GM10266 (cell line): Measurements from ENCODE around the gene TBC1D1.

Source experiments
- DNase-seq: peaks from one replicate; pipeline ENCODE4 v3.0.0; 2012; ENCODE audit errors: extremely low spot score
- TF ChIP-seq, protein P1 (sequence below): IDR thresholded peaks from 2 replicates; pipeline ENCODE4 v1.5.1; 2012; ENCODE audit warnings: mild to moderate bottlenecking, low read depth; ENCODE audit not compliant: control insufficient read depth, insufficient read depth; ENCODE audit errors: missing control alignments

Gene TBC1D1

DNA sequence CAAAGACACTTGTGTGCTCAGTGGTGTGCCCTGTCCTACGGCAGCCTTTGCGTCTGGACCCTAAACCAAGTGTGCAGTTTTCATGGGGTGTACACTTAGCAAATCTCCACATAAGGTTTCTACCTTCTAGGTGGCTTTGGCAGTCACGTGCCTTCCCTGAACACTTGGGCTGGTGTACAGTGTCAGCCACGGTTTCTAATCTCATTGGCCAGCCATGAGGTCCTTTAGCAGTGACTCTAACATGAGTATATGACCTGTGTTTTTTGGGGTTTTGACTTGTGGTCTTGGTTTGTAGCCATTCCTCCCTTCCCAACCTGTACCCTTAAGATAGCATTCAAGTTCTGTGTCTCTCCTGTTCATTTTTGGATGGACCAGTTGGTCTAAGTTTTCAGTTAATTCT is 145.7 kb downstream of the TBC1D1 start:
- no peak for DNase-seq
- TF ChIP-seq, protein P1, sequence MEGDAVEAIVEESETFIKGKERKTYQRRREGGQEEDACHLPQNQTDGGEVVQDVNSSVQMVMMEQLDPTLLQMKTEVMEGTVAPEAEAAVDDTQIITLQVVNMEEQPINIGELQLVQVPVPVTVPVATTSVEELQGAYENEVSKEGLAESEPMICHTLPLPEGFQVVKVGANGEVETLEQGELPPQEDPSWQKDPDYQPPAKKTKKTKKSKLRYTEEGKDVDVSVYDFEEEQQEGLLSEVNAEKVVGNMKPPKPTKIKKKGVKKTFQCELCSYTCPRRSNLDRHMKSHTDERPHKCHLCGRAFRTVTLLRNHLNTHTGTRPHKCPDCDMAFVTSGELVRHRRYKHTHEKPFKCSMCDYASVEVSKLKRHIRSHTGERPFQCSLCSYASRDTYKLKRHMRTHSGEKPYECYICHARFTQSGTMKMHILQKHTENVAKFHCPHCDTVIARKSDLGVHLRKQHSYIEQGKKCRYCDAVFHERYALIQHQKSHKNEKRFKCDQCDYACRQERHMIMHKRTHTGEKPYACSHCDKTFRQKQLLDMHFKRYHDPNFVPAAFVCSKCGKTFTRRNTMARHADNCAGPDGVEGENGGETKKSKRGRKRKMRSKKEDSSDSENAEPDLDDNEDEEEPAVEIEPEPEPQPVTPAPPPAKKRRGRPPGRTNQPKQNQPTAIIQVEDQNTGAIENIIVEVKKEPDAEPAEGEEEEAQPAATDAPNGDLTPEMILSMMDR, result no peak

DNA sequence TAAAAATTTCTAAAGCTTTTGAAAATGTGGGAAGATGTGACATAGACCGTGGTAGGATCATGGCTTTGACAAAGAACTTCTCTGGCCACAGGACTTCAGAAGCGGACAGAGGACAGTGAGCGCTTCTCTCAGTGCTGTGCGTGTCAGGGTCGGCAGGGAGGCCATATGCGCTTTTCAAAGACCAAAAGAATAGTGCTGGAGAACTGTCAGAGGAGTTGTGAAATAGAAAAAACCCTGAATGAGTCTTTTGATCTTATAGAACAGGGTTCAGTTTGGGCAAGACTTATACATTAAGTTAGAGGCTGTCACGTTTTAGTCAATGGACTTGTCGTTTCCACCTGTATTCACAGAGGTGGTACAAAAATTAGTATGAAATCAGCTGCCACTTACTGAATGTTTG is 146.7 kb downstream of the TBC1D1 start:
- no peak for DNase-seq
- TF ChIP-seq, protein P1, result no peak

DNA sequence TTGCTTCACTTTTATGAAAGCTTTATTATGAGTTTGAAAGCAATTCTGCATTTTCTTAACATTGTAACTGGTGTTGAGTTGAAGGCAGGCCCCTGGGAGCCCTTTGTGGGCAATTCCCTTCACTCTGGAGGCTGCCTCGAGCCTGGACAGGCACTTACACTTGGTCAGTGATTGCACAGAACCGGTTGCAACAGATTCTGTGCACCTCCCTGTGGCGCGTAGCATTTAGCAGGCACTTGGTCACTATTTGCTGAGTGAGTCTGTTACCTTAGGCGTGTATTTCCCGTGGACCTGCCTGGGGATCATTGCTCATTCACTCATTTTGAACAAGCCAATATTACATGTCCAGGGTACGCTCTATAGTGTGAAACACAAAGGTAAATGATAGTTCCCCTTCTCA is 149.7 kb downstream of the TBC1D1 start:
- DNase-seq, result no peak

DNA sequence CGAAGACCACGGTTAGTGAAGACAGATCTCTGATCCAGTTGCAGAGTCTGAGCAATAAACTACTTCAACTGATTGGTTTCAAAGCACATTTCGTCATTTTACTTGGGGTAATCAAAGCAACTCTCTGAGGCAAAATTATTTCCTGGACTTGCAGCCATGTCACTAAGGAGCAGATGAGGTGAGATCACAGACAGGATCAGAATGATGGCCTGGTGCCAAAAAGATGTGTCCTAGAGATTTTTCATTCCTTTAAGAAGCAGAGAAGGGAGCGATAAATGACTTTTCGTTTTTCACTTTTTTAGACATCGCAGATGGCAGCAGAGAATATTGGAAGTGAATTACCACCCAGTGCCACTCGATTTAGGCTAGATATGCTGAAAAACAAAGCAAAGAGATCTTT is 153.2 kb downstream of the TBC1D1 start:
- TF ChIP-seq, protein P1, result no peak
- DNase-seq, result no peak

More for the DNA sequence above, 149.7 kb downstream of the TBC1D1 start:
- TF ChIP-seq, protein P1, result no peak

DNA sequence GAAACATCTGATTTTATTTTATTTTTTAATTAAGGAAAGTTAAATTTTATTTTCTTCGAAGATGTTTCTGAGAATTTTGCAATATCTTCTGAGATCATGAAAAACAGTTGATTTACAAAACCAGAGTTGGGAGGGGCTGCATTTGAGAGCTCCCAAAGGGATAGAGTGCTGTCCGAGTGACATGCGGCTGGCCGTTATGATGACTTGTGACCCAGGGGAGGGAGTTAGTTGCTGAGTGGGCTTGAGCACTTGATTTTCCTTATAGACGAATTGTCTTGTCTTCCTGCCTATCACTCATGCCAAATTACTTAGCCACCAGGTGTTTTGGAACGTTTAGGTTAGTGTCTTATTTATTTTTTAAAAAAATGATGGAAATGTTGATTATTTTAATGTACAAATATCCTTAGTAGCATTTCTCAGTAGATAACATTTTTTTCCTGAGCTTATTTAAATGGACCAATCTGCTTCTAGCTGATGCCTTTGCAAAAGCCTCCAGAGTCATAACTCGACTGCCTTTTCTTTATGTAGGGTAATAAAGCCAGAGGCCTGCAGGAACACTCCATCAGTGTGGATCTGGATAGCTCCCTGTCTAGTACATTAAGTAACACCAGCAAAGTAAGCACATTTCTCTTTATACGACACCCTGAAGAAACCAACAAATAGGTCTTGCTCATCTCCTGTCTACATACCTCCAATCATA is 154.6 kb downstream of the TBC1D1 start:
- TF ChIP-seq, protein P1, result no peak
- no peak for DNase-seq

DNA sequence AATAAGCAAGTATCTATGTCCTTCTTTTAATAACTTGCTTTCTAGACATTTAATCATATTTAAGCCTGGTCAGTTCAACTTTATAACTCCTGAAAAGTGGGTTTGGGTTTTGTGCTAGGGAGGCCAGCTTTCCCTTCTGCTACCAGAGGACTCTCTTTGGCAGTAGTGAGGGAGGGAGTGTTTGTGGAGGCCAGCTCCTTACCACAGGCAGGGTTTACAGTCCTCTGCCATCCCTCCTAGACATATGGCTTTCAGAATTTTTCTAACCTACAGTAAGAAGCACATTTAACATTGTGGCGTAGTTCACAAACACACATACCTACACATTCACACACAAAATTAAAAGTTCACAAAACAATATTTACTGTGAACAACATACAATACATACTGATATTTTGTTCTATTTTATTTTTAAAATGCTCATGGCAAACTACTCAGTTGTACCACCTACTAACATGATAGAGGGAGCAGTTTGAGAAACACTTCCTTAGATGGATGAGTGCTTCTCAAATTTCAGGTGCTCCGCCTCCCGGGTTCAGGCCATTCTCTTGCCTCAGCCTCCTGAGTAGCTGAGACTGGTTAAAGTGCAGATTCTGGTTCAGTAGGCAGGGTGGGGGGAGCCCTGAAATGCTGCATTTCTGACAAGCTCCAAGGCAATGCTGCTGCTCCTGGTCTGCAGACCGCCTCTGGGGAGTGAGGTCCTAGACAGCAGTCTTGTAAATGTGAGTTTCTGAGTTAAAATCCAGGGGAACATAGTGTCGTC is 156.0 kb downstream of the TBC1D1 start:
- DNase-seq, result no peak
- TF ChIP-seq, protein P1, result no peak
